GM23338 (cell line): Measurements from ENCODE around the gene EPHA4.

Experiments
- CREB1 ChIP-seq: fragments of 250-450 bp; sonication (Bioruptor Pico); IDR thresholded peaks from 2 replicates; pipeline ENCODE4 v1.5.0; 2020; ENCODE audit warnings: low read depth, mild to moderate bottlenecking, moderate library complexity
- ETS1 ChIP-seq: IDR thresholded peaks from 2 replicates; pipeline ENCODE4 v1.6.1; 2016; ENCODE audit warnings: antibody characterized with exemption
- EZH2 ChIP-seq: fragments of 200-600 bp; sonication (generic); IDR thresholded peaks from one replicate; pipeline ENCODE4 v1.8.0; 2017; ENCODE audit warnings: antibody characterized with exemption, mild to moderate bottlenecking, low read depth; ENCODE audit not compliant: unreplicated experiment
- EZH2phosphoT487 ChIP-seq: fragments of 200-600 bp; sonication (generic); IDR thresholded peaks from one replicate; pipeline ENCODE4 v1.8.1; 2018; ENCODE audit warnings: antibody characterized with exemption; ENCODE audit not compliant: unreplicated experiment
- POLR2AphosphoS5 ChIP-seq: IDR thresholded peaks from 2 replicates; pipeline ENCODE4 v1.6.1; 2016; ENCODE audit warnings: antibody characterized with exemption, low read depth
- REST ChIP-seq: IDR thresholded peaks from one replicate; pipeline ENCODE4 v1.6.1; 2018; ENCODE audit warnings: antibody characterized with exemption; ENCODE audit not compliant: unreplicated experiment
- STAT1 ChIP-seq: IDR thresholded peaks from one replicate; pipeline ENCODE4 v1.6.1; 2016; ENCODE audit warnings: antibody characterized with exemption; ENCODE audit not compliant: unreplicated experiment
- ZNF114 ChIP-seq: fragments of 250-450 bp; sonication (Bioruptor Pico); IDR thresholded peaks from 2 replicates; pipeline ENCODE4 v1.5.0; 2020; ENCODE audit warnings: mild to moderate bottlenecking, moderate library complexity
- ZNF331 ChIP-seq: fragments of 250-450 bp; sonication (Bioruptor Pico); IDR thresholded peaks from 2 replicates; pipeline ENCODE4 v1.5.0; 2020; ENCODE audit warnings: low read depth, mild to moderate bottlenecking, moderate library complexity
- TF ChIP-seq, protein P1 (sequence below), 2 experiments: fragments of 200-600 bp in 1 of 2; sonication (generic) in 1 of 2; conservative IDR thresholded peaks; 2 replicates each; pipeline versions ENCODE4 v1.5.1 to v1.6.1; 2016 to 2017; ENCODE audit warnings: antibody characterized with exemption in 2 of 2, low read depth in 2 of 2, mild to moderate bottlenecking in 2 of 2, moderate library complexity in 1 of 2

GRCh38 chr2:221608442-221608841 lies 36.3 kb upstream of the EPHA4 start:
- TF ChIP-seq, protein P1, sequence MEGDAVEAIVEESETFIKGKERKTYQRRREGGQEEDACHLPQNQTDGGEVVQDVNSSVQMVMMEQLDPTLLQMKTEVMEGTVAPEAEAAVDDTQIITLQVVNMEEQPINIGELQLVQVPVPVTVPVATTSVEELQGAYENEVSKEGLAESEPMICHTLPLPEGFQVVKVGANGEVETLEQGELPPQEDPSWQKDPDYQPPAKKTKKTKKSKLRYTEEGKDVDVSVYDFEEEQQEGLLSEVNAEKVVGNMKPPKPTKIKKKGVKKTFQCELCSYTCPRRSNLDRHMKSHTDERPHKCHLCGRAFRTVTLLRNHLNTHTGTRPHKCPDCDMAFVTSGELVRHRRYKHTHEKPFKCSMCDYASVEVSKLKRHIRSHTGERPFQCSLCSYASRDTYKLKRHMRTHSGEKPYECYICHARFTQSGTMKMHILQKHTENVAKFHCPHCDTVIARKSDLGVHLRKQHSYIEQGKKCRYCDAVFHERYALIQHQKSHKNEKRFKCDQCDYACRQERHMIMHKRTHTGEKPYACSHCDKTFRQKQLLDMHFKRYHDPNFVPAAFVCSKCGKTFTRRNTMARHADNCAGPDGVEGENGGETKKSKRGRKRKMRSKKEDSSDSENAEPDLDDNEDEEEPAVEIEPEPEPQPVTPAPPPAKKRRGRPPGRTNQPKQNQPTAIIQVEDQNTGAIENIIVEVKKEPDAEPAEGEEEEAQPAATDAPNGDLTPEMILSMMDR (conservative IDR thresholded peaks at IDR 0.05; ENCODE audit: low read depth in 2 of 2): no peak
- TF ChIP-seq EZH2 (no peak), REST (no peak), POLR2AphosphoS5 (no peak), ZNF114 (CRISPR knock-in tag) (no peak), CREB1 (no peak), ZNF331 (CRISPR knock-in tag) (no peak), EZH2phosphoT487 (no peak), STAT1 (no peak), ETS1 (no peak)
